NCI-H1105 treated with DMSO at 0.1 percent for 48 hours (cell line): ENCODE measurements around the gene TAF11L8.
"Not testable (repeated sequence)": the region's sequence is repeated elsewhere in the genome, so short reads cannot be mapped to it uniquely, and the experiment has no call there.

ENCODE experiments used
- DNase-seq: peaks from one replicate; lab custom pipeline; 2025; lab: John Stamatoyannopoulos, UW

Gene TAF11L8

DNA sequence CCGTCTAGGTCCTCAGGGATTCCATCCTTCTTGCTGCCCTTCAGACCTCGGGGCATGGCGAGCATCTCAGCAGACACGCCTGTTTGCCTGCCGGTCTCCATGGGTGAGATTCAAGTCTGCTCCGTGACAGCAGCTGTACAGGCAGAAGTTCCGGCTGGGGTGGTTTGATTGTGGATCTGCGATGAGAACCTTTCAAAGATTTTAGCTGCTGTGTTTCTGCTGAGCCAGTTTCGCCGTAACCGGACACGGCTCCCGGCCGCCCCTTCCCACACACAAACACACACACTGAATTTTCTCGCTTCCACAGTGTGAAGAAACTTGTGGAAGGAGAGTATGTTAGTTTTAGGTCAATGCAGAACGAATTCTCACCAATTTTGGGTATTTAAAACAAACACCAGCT lies at the start of gene TAF11L8:
Gene TAF11L8, minus strand, starts transcription at position 101 of the 400 bp plus-strand sequence.
- not testable (repeated sequence) for DNase-seq

DNA sequence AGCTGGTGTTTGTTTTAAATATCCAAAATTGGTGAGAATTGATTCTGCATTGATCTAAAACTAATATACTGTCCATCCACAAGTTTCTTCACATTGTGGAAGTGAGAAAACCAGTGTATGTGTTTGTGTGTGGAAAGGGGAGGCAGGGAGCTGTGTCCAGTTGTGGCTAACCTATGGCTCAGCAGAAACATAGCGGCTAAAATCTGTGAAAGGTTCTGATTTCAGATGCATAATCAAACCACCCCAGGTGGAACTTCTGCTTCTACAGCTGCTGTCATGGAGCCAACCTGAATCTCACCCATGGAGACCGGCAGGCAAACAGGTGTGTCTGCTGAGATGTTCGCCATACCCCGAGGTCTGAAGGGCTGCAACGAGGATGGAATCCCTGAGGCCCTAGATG lies 43.4 kb upstream of the TAF11L8 start, which contains the start of gene TAF11L14:
Gene TAF11L14, plus strand, starts transcription at position 301 of the 400 bp plus-strand sequence.
- DNase-seq = no peak

DNA sequence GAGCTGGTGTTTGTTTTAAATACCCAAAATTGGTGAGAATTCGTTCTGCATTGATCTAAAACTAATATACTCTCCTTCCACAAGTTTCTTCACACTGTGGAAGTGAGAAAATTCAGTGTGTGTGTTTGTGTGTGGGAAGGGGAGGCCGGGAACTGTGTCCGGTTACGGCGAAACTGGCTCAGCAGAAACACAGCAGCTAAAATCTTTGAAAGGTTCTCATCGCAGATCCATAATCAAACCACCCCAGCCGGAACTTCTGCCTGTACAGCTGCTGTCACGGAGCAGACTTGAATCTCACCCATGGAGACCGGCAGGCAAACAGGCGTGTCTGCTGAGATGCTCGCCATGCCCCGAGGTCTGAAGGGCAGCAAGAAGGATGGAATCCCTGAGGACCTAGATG lies 41.0 kb upstream of the TAF11L8 start, which contains the start of gene TAF11L13:
Gene TAF11L13, plus strand, starts transcription at position 301 of the 400 bp plus-strand sequence.
- not testable (repeated sequence) for DNase-seq

DNA sequence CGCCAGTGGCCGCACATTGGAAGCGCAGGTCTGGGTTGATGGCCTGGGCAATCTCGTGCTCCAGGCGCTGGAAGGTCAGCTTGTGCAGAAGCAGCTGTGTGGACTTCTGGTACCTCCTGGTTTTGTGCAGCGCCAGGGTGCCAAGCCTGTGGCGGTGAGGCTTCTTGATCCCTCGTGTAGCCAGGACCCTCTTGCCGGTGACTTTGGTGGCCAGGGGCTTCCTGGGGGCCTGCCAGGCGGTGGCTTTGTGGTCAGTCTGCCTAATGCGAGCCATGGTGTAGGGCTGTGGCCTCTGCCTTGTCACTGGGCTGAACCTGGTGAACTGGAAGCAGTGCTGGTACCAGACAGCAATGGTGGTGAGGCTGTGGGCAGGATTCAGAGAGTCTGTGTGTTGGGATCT lies 34.9 kb upstream of the TAF11L8 start:
- no peak for DNase-seq

DNA sequence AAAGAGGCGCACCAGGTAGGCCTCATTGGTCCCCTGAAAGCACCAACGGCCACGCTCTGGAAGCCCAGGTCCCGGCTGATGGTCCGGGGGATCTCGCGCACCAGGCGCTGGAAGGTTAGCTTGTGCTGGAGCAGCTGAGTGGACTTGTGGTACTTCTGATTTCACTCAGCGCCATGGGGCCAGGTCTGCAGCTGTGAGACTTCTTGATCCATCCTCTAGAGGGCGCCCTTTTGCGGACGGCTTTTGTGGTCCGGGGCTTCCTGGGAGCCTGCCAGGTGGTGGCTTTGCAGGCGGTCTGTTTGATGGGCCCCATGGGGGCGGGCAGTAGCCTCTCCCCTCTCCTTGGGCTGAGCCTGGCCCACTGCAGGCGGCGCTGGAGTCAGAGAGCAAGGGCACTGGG lies 29.9 kb upstream of the TAF11L8 start:
- DNase-seq = no peak

DNA sequence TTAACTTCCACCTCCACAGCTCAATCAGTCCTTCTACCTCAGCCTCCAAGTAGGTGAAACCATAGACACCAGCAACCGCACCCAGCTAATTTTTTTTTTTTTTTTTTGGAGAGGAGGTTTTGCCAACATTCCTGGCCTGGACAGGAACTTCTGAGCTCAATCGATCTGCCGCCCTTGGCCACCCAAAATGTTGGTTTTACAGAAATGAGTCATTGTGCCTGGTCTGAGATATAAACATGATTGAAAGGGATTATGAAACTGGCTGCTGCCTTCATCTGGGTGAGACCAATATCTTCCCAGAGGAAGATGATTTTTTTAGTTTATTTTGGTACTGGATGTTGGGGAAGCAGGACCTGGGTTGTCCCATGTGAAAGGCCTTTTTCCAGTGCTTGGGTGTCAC lies 28.6 kb upstream of the TAF11L8 start:
- DNase-seq = no peak

DNA sequence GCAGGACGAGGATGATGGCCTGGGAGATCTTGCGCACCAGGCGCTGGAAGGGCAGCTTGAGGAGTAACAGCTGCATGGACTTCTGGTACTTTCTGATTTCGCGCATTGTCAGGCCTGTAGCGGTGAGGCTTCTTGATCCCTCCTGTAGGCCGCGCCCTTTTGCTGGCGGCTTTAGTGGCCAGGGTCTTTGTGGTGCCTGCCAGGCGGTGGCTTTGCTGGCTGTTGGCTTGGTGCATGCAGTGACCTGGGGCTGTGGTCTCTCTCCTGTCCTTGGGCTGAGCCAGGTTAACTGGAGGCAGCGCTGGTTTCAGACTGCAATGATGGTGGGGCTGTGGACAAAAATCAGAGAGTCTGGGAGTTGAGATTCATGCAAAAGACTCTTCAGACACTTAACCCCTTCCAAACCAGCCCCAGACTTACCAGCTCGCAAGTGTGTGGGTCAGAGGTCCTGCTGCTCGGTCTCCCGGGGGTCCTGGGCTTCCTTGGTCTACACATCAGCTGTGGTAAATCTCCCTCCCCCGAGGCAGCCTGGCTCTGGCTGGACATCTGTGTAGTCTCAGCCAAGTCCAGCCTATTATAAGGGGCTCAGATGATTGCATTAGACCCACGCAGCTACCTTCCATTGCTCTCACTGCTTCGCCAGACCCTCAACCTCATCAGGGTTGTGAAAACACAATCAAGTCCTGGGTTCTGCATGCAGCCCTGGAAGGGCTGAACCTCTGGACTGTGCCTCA lies 24.3 kb upstream of the TAF11L8 start:
- DNase-seq = no peak

DNA sequence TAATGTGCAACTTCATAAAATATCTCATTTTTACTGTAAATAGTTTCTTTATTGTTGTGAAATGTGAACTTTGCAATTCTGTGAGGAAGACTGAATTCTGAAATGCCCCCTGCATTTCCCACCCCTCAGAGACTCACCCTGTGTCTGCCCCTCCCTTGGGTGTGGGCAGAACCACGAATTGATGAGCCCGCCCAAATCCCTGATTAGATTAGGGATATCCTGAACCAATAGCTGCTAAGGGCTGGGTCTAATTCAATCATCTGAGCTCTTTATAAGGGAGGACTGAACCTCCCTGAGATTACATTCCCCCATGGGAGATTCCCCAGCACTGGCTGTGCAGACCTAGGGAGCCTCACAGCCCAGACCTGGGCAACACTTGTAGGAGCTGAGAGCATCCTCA lies 19.3 kb upstream of the TAF11L8 start, which contains the start of gene TAF11L12:
Gene TAF11L12, plus strand, starts transcription at position 301 of the 400 bp plus-strand sequence.
- not testable (repeated sequence) for DNase-seq

DNA sequence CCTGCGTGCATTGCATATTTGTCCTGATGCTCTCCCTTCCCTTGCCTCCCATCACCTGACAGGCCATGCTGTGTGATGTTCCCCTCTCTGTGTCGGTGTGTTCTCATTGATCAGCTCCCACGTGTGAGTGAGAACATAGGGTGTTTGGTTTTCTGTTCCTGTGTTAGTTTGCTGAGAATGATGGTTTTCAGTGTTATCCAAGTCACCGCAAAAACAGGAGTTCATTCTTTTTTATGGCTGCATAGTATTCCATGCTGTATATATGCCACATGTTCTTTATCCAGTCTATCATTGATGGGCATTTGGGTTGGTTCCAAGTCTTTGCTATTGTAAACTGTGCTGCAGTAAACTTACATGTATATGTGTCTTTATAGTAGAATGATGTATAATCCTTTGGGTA lies 16.7 kb upstream of the TAF11L8 start:
- DNase-seq = not testable (repeated sequence)

DNA sequence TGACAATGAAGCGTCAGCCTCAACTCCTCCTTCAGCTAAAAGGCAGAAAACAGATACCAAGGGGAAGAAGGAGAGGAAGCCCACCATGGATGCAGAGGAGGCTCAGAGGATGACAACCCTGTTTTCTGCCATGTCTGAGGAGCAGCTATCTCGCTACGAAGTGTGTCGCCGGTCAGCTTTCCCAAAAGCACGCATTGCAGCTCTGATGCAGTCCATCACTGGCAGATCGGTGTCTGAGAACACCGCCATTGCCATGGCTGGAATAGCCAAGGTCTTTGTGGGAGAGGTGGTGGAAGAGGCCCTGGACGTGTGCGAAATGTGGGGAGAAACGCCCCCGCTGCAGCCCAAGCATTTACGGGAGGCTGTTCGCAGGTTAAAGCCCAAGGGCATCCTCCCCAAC lies 14.2 kb upstream of the TAF11L8 start:
- no peak for DNase-seq

DNA sequence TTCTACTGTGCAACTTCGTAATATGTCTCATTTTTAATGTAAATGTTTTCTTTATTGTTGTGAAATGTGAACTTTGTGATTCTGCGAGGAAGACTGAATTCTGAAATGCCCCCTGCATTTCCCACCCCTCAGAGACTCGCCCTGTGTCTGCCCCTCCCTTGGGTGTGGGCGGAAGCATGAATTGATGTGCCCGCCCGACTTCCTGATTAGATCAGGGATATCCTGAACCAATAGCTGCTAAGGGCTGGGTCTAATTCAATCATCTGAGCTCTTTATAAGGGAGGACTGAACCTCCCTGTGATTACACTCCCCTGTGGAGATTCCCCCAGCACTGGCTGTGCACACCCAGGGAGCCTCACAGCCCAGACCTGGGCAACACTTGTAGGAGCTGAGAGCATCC lies 13.1 kb upstream of the TAF11L8 start, which contains the start of gene TAF11L11:
Gene TAF11L11, plus strand, starts transcription at position 304 of the 400 bp plus-strand sequence.
- DNase-seq = not testable (repeated sequence)

DNA sequence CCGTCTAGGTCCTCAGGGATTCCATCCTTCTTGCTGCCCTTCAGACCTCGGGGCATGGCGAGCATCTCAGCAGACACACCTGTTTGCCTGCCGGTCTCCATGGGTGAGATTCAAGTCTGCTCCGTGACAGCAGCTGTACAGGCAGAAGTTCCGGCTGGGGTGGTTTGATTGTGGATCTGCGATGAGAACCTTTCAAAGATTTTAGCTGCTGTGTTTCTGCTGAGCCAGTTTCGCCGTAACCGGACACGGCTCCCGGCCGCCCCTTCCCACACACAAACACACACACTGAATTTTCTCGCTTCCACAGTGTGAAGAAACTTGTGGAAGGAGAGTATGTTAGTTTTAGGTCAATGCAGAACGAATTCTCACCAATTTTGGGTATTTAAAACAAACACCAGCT lies 7.0 kb upstream of the TAF11L8 start, which contains the start of gene TAF11L10:
Gene TAF11L10, minus strand, starts transcription at position 101 of the 400 bp plus-strand sequence.
- not testable (repeated sequence) for DNase-seq

DNA sequence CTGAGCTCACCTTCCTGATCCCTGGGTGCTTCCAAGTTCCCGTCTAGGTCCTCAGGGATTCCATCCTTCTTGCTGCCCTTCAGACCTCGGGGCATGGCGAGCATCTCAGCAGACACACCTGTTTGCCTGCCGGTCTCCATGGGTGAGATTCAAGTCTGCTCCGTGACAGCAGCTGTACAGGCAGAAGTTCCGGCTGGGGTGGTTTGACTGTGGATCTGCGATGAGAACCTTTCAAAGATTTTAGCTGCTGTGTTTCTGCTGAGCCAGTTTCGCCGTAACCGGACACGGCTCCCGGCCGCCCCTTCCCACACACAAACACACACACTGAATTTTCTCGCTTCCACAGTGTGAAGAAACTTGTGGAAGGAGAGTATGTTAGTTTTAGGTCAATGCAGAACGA lies 3.5 kb upstream of the TAF11L8 start, which contains the start of gene TAF11L9:
Gene TAF11L9, minus strand, starts transcription at position 140 of the 400 bp plus-strand sequence.
- DNase-seq = not testable (repeated sequence)

DNA sequence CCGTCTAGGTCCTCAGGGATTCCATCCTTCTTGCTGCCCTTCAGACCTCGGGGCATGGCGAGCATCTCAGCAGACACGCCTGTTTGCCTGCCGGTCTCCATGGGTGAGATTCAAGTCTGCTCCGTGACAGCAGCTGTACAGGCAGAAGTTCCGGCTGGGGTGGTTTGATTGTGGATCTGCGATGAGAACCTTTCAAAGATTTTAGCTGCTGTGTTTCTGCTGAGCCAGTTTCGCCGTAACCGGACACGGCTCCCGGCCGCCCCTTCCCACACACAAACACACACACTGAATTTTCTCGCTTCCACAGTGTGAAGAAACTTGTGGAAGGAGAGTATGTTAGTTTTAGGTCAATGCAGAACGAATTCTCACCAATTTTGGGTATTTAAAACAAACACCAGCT lies 5.1 kb downstream of the TAF11L8 start, which contains the start of gene TAF11L7:
Gene TAF11L7, minus strand, starts transcription at position 101 of the 400 bp plus-strand sequence.
- DNase-seq = not testable (repeated sequence)
